H9 (cell line): ENCODE data around the gene FBXO22. TPM values are rescaled to one million over a fixed set of nuclear protein-coding genes. Genes with fewer than 3 reads are reported as not detected.
"Not testable (repeated sequence)": the region's sequence is repeated elsewhere in the genome, so short reads cannot be mapped to it uniquely, and the experiment has no call there.

Experiments
- DNase-seq: peaks from one replicate; pipeline ENCODE4 v3.0.0-alpha.2; 2017
- H2AFZ ChIP-seq: one replicate; pipeline ENCODE4 v1.6.1; 2013; ENCODE audit warnings: mild to moderate bottlenecking, low read length, control low read depth, moderate library complexity
- H2AK5ac ChIP-seq: 2 replicates; pipeline ENCODE4 v1.6.1; 2013; ENCODE audit warnings: low read length, control low read depth, mixed read lengths; ENCODE audit not compliant: insufficient read length
- H2BK120ac ChIP-seq: one replicate; pipeline ENCODE4 v1.6.1; 2013; ENCODE audit warnings: low read depth, mild to moderate bottlenecking, low read length, control low read depth, inconsistent platforms; ENCODE audit not compliant: poor library complexity, severe bottlenecking
- H2BK12ac ChIP-seq: 2 replicates; pipeline ENCODE4 v1.6.1; 2013; ENCODE audit warnings: low read length, control low read depth, mixed read lengths, low read depth; ENCODE audit not compliant: insufficient read length
- H2BK15ac ChIP-seq: 2 replicates; pipeline ENCODE4 v1.6.1; 2013; ENCODE audit warnings: low read depth, low read length, control low read depth
- H2BK20ac ChIP-seq: one replicate; pipeline ENCODE4 v1.6.1; 2013; ENCODE audit warnings: low read depth, mild to moderate bottlenecking, low read length, control low read depth, inconsistent platforms; ENCODE audit not compliant: poor library complexity, severe bottlenecking
- H2BK5ac ChIP-seq: 2 replicates; pipeline ENCODE4 v1.6.1; 2013; ENCODE audit warnings: low read length, control low read depth, mixed read lengths; ENCODE audit not compliant: insufficient read length
- H3K14ac ChIP-seq: 2 replicates; pipeline ENCODE4 v1.6.1; 2013; ENCODE audit warnings: low read length, control low read depth; ENCODE audit not compliant: insufficient read depth
- H3K18ac ChIP-seq: 2 replicates; pipeline ENCODE4 v1.6.1; 2013; ENCODE audit warnings: low read depth, mild to moderate bottlenecking, mixed read lengths, low read length, control low read depth; ENCODE audit not compliant: insufficient read length
- H3K23ac ChIP-seq: 2 replicates; pipeline ENCODE4 v1.6.1; 2013; ENCODE audit warnings: low read length, control low read depth, mixed read lengths, low read depth; ENCODE audit not compliant: insufficient read length
- H3K23me2 ChIP-seq: 2 replicates; pipeline ENCODE4 v1.6.1; 2013; ENCODE audit warnings: low read depth, mild to moderate bottlenecking, mixed read lengths, low read length, control low read depth; ENCODE audit not compliant: insufficient read length, poor library complexity, severe bottlenecking
- H3K27ac ChIP-seq: 2 replicates; pipeline ENCODE4 v1.5.1; 2013; ENCODE audit warnings: low read length, control low read depth, mixed read lengths, low read depth; ENCODE audit not compliant: insufficient read length
- H3K27me3 ChIP-seq: 2 replicates; pipeline ENCODE4 v1.6.1; 2013; ENCODE audit warnings: low read length, control low read depth, inconsistent platforms; ENCODE audit not compliant: insufficient read depth
- H3K4ac ChIP-seq: 2 replicates; pipeline ENCODE4 v1.6.1; 2013; ENCODE audit warnings: low read depth, mild to moderate bottlenecking, control low read depth, inconsistent platforms, low read length, moderate library complexity
- H3K4me1 ChIP-seq: 2 replicates; pipeline ENCODE4 v1.6.1; 2013; ENCODE audit warnings: low read length, control low read depth, inconsistent platforms; ENCODE audit not compliant: insufficient read depth
- H3K4me2 ChIP-seq: 2 replicates; pipeline ENCODE4 v1.6.1; 2013; ENCODE audit warnings: low read length, control low read depth, mixed read lengths; ENCODE audit not compliant: insufficient read length, insufficient read depth
- H3K56ac ChIP-seq: 2 replicates; pipeline ENCODE4 v1.6.1; 2013; ENCODE audit warnings: low read depth, mild to moderate bottlenecking, mixed read lengths, low read length, control low read depth; ENCODE audit not compliant: insufficient read length
- H3K79me1 ChIP-seq: 2 replicates; pipeline ENCODE4 v1.6.1; 2013; ENCODE audit warnings: low read depth, mild to moderate bottlenecking, moderate library complexity, low read length, control low read depth, inconsistent platforms; ENCODE audit not compliant: insufficient read depth, poor library complexity, severe bottlenecking
- H3K79me2 ChIP-seq: 2 replicates; pipeline ENCODE4 v1.6.1; 2013; ENCODE audit warnings: low read length, control low read depth, inconsistent platforms; ENCODE audit not compliant: insufficient read depth
- H3K9ac ChIP-seq: 2 replicates; pipeline ENCODE4 v1.6.1; 2013; ENCODE audit warnings: low read length, control low read depth, mixed read lengths; ENCODE audit not compliant: insufficient read length; ENCODE audit errors: extremely low read depth
- H3K9me3 ChIP-seq: one replicate; pipeline ENCODE4 v1.6.1; 2013; ENCODE audit warnings: low read depth, low read length, inconsistent platforms; ENCODE audit not compliant: control insufficient read depth
- H3T11ph ChIP-seq: one replicate; pipeline ENCODE4 v1.6.1; 2013; ENCODE audit warnings: mild to moderate bottlenecking, low read length, control low read depth, inconsistent platforms
- H4K20me1 ChIP-seq: one replicate; pipeline ENCODE4 v1.6.1; 2013; ENCODE audit not compliant: control insufficient read depth, insufficient read length, insufficient read depth
- H4K5ac ChIP-seq: 2 replicates; pipeline ENCODE4 v1.6.1; 2013; ENCODE audit warnings: low read depth, mild to moderate bottlenecking, mixed read lengths, low read length, control low read depth; ENCODE audit not compliant: insufficient read length
- H4K8ac ChIP-seq: replicated peaks from 2 replicates; pipeline ENCODE4 v1.6.1; 2013; ENCODE audit warnings: low read length, control low read depth, mixed read lengths, low read depth; ENCODE audit not compliant: insufficient read length
- H4K91ac ChIP-seq: 2 replicates; pipeline ENCODE4 v1.6.1; 2013; ENCODE audit warnings: low read depth, mild to moderate bottlenecking, moderate library complexity, mixed read lengths, low read length, control low read depth; ENCODE audit not compliant: insufficient read length
- H3K27ac Mint-ChIP-seq, 3 experiments: 2 replicates in 2 of 3; 3 replicates in 1 of 3; pipeline ENCODE4 v1.8.0; 2020 to 2021; ENCODE audit warnings: mixed read lengths in 3 of 3, mild to moderate bottlenecking in 1 of 3, moderate library complexity in 1 of 3
- H3K27me3 Mint-ChIP-seq: 2 replicates; pipeline ENCODE4 v1.8.0; 2021; ENCODE audit warnings: low read depth, mild to moderate bottlenecking, moderate library complexity, mixed read lengths
- H3K36me3 Mint-ChIP-seq, 3 experiments: 2 replicates in 2 of 3; 3 replicates in 1 of 3; pipeline ENCODE4 v1.8.0; 2020 to 2021; ENCODE audit warnings: low read depth in 3 of 3, mixed read lengths in 3 of 3; ENCODE audit not compliant: insufficient read depth in 1 of 3
- H3K4me1 Mint-ChIP-seq, 2 experiments: 2 replicates each; pipeline ENCODE4 v1.8.0; 2020; ENCODE audit warnings: mixed read lengths in 2 of 2
- H3K4me3 Mint-ChIP-seq, 2 experiments: 2 replicates in 1 of 2; 3 replicates in 1 of 2; pipeline ENCODE4 v1.8.0; 2020 to 2021; ENCODE audit warnings: mild to moderate bottlenecking in 2 of 2, mixed read lengths in 2 of 2, moderate library complexity in 1 of 2
- H3K9me3 Mint-ChIP-seq, 2 experiments: 2 replicates in 1 of 2; 3 replicates in 1 of 2; pipeline ENCODE4 v1.8.0; 2020; ENCODE audit warnings: mild to moderate bottlenecking in 2 of 2, mixed read lengths in 2 of 2, moderate library complexity in 1 of 2
- CTCF ChIP-seq: fragments of 200-600 bp; sonication (generic); conservative IDR thresholded peaks from 3 replicates; pipeline ENCODE4 v1.8.0; 2021; ENCODE audit warnings: antibody characterized with exemption, mild to moderate bottlenecking
- WGBS: extraction: QIAGEN DNeasy Blood & Tissue Kit; methylation state at CpG from one replicate; pipeline ENCODE4 v1.1.7; 2013; ENCODE audit warnings: missing lambda C conversion rate, low lambda C conversion rate, mixed read lengths; ENCODE audit not compliant: insufficient read length; ENCODE audit errors: extremely low coverage; 5-methylcytosine and 5-hydroxymethylcytosine counted together
- total RNA-seq: library from RNA; stranded (reverse); gene quantifications from 2 replicates; pipeline ENCODE4 v1.2.1, GENCODE V29; 2021

Gene FBXO22
- total RNA-seq, 1 experiment from 2014 or later: 59.9 TPM

DNA sequence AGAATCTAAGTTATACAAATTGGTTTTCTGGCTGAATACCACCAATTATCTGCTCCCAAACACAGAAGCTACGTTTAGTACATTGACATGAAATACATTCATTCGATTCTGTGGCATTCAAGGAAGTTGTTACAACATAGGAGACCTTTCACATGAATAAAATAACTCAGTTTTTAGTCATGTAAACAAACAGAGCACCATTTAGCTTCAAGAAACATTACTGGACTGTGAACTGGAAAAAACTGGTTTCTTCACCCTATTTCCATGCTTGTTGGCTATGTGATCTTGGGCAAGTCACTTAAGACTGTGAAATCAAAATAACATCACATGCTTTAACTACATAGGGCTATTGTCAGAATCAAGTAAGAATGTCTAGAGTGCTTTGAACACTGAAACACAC lies 62.4 kb downstream of the FBXO22 start:
- Histone ChIP-seq H4K91ac (no peak overlapping the region), H3K14ac (no peak overlapping the region), H3K27ac (no peak overlapping the region), H3K23me2 (no peaks in the 10 kb centered on the region), H2BK15ac (no peak overlapping the region), H2BK20ac (no peak overlapping the region), H2BK120ac (no peak overlapping the region), H2AK5ac (no peak overlapping the region), H2AFZ (no peak overlapping the region), H3K4me2 (no peak overlapping the region), H2BK5ac (no peak overlapping the region), H3K18ac (no peak overlapping the region), H3K23ac (no peak overlapping the region), H3K9ac (no peak overlapping the region), H3T11ph (no peak overlapping the region), H2BK12ac (no peak overlapping the region), H3K79me2 (no peaks in the 10 kb centered on the region), H3K79me1 (no peaks in the 10 kb centered on the region), H3K4me1 (no peaks in the 10 kb centered on the region), H3K56ac (no peak overlapping the region), H4K5ac (no peak overlapping the region), H3K9me3 (no peaks in the 10 kb centered on the region), H4K8ac (no peak overlapping the region), H3K4ac (no peak overlapping the region), H4K20me1 (no peaks in the 10 kb centered on the region), H3K27me3 (no peaks in the 10 kb centered on the region)
- H3K36me3 Mint-ChIP-seq: no peaks in the 10 kb centered on the region; a peak in 1 of 7 replicates
- no peak overlapping the region for H3K27ac Mint-ChIP-seq
- no peak overlapping the region for H3K4me3 Mint-ChIP-seq
- DNase-seq: no peak
- no peak for TF ChIP-seq CTCF
- no peaks in the 10 kb centered on the region for H3K27me3 Mint-ChIP-seq
- no CpG with 5 or more reads among the region's 2 CpGs for WGBS
- H3K9me3 Mint-ChIP-seq: no peaks in the 10 kb centered on the region
- peaks cover 4 to 5% of the 10 kb centered on the region in 2 experiments for H3K4me1 Mint-ChIP-seq

- not testable (repeated sequence) for H3K14ac ChIP-seq, H3K9me3 ChIP-seq, H4K20me1 ChIP-seq, H3K27ac ChIP-seq, H3K4me1 ChIP-seq, H3K27me3 Mint-ChIP-seq, H3K4ac ChIP-seq, H2BK15ac ChIP-seq, H3T11ph ChIP-seq, H3K79me2 ChIP-seq, H3K23ac ChIP-seq, H3K79me1 ChIP-seq, H2BK12ac ChIP-seq, H4K5ac ChIP-seq, H3K27ac Mint-ChIP-seq, H3K9ac ChIP-seq, DNase-seq, H4K91ac ChIP-seq, H4K8ac ChIP-seq, H2AK5ac ChIP-seq, H2BK5ac ChIP-seq, H2BK20ac ChIP-seq, H3K18ac ChIP-seq, H3K9me3 Mint-ChIP-seq, H2BK120ac ChIP-seq, H3K56ac ChIP-seq, H3K36me3 Mint-ChIP-seq, H3K23me2 ChIP-seq, H3K4me3 Mint-ChIP-seq, H2AFZ ChIP-seq, H3K27me3 ChIP-seq, H3K4me2 ChIP-seq, H3K4me1 Mint-ChIP-seq
- WGBS: no CpG with 5 or more reads among the region's 3 CpGs
Observed at GRCh38 chr15:75976766-75977165, 73.1 kb downstream of the FBXO22 start.
